ENCODE results near the gene KLHDC7A.

GRCh38 chr1:18501833-18502232, 21.1 kb downstream of the KLHDC7A start:
- TF ChIP-seq EZH2 (IDR thresholded peaks at IDR 0.05; ENCODE audit: insufficient read depth, poor library complexity, severe bottlenecking) = no peak
- TF ChIP-seq EZH2phosphoT487 (IDR thresholded peaks at IDR 0.05; ENCODE audit: insufficient read depth, low read depth) = no peak

All from GM23248 (cell line).